Esophagus (tissue), 2 donors: ENCODE data around the gene ARHGAP33. TPM values are rescaled to one million over a fixed set of nuclear protein-coding genes. Genes with fewer than 3 reads are reported as not detected.
"Not testable (repeated sequence)": the region's sequence is repeated elsewhere in the genome, so short reads cannot be mapped to it uniquely, and the experiment has no call there.

ENCODE experiments used
- H3K27ac ChIP-seq, 2 donors: one replicate each; pipeline ENCODE4 v1.5.1; 2013; ENCODE audit warnings: low read depth in 2 of 2, mild to moderate bottlenecking in 2 of 2, inconsistent platforms in 1 of 2, low read length in 1 of 2, moderate library complexity in 1 of 2
- H3K27me3 ChIP-seq, 2 donors: one replicate each; pipeline ENCODE4 v1.6.1; 2013; ENCODE audit warnings: low read length in 2 of 2, control low read depth in 1 of 2, mild to moderate bottlenecking in 1 of 2; ENCODE audit not compliant: insufficient read depth in 2 of 2, control insufficient read depth in 1 of 2
- H3K36me3 ChIP-seq, 2 donors: one replicate each; pipeline ENCODE4 v1.6.1; 2013; ENCODE audit warnings: low read length in 1 of 2; ENCODE audit not compliant: control insufficient read depth in 2 of 2, insufficient read depth in 2 of 2
- H3K4me1 ChIP-seq, 2 donors: one replicate each; pipeline ENCODE4 v1.6.1; 2013; ENCODE audit warnings: low read length in 1 of 2; ENCODE audit not compliant: control insufficient read depth in 2 of 2, insufficient read depth in 2 of 2
- H3K4me3 ChIP-seq, 2 donors: one replicate each; pipeline ENCODE4 v1.5.1; 2013; ENCODE audit warnings: low read length in 2 of 2, mild to moderate bottlenecking in 2 of 2, low read depth in 1 of 2, moderate library complexity in 1 of 2
- H3K9me3 ChIP-seq, 2 donors: one replicate each; pipeline ENCODE4 v1.6.1; 2013; ENCODE audit warnings: mild to moderate bottlenecking in 2 of 2, low read depth in 1 of 2, low read length in 1 of 2, moderate library complexity in 1 of 2; ENCODE audit not compliant: control insufficient read depth in 2 of 2, insufficient read depth in 1 of 2
- WGBS, 2 donors: extraction: QIAGEN DNeasy Blood & Tissue Kit; methylation state at CpG; one replicate each; pipeline ENCODE4 v1.1.7; 2013; 5-methylcytosine and 5-hydroxymethylcytosine counted together
- polyA plus RNA-seq, 2 donors: library from polyadenylated mRNA; stranded (reverse); fragments of 200-250 nt; gene quantifications; one replicate each; pipeline ENCODE4 v1.2.3, GENCODE V29; 2013
- donor health status: healthy with polysubstance abuse.
- donor health status: Bipolar disorder and iron deficiency.

The ARHGAP33 gene
- polyA plus RNA-seq, 2 donors, result 5.7 to 20.8 TPM

GRCh38 chr19:35828692-35829301 lies 53.4 kb downstream of the ARHGAP33 start:
- Histone ChIP-seq H3K9me3 (no peaks in the 10 kb centered on the region), H3K4me1 (no peaks in the 10 kb centered on the region), H3K27me3 (no peaks in the 10 kb centered on the region), H3K27ac (no peak overlapping the region), H3K4me3 (no peak overlapping the region), H3K36me3 (no peaks in the 10 kb centered on the region)
- 10 to 24% methylated on average over 12 of the region's 12 CpGs for WGBS, 2 donors

GRCh38 chr19:35830986-35831385 lies 55.6 kb downstream of the ARHGAP33 start:
- Histone ChIP-seq H3K4me1 (no peaks in the 10 kb centered on the region), H3K4me3 (no peak overlapping the region), H3K27me3 (no peaks in the 10 kb centered on the region), H3K27ac (no peak overlapping the region), H3K9me3 (no peaks in the 10 kb centered on the region), H3K36me3 (no peaks in the 10 kb centered on the region)
- 71 to 79% methylated on average over 18 of the region's 18 CpGs for WGBS, 2 donors

GRCh38 chr19:35832054-35832453 lies 56.7 kb downstream of the ARHGAP33 start:
- no peak overlapping the region for H3K4me3 ChIP-seq
- no peaks in the 10 kb centered on the region for H3K4me1 ChIP-seq
- H3K36me3 ChIP-seq, result no peaks in the 10 kb centered on the region
- H3K27me3 ChIP-seq, result no peaks in the 10 kb centered on the region
- 61 to 69% methylated on average over 4 of the region's 4 CpGs for WGBS, 2 donors
- no peak overlapping the region for H3K27ac ChIP-seq
- H3K9me3 ChIP-seq, result no peaks in the 10 kb centered on the region

GRCh38 chr19:35833972-35834371 lies 58.6 kb downstream of the ARHGAP33 start:
- Histone ChIP-seq H3K9me3 (no peaks in the 10 kb centered on the region), H3K36me3 (no peaks in the 10 kb centered on the region), H3K4me3 (no peak overlapping the region), H3K4me1 (no peaks in the 10 kb centered on the region), H3K27ac (no peak overlapping the region), H3K27me3 (no peaks in the 10 kb centered on the region)
- 54 to 65% methylated on average over 7 of the region's 7 CpGs for WGBS, 2 donors

GRCh38 chr19:35836096-35836495 lies 60.7 kb downstream of the ARHGAP33 start:
- H3K9me3 ChIP-seq, H3K4me3 ChIP-seq, H3K36me3 ChIP-seq, H3K27me3 ChIP-seq, H3K27ac ChIP-seq, H3K4me1 ChIP-seq: not testable (repeated sequence)
- WGBS, 2 donors, result 51 to 59% methylated on average over 11 of the region's 11 CpGs

Other genes with a start within 250 kb of the ARHGAP33 start
- gene SBSN, start 247.3 kb upstream of the ARHGAP33 start, polyA plus RNA-seq, result 1,000 to 10,000 TPM in 1 of 2 donors, 100 to 1,000 TPM in 1; 453 to 1,191 TPM
- gene GAPDHS, start 242.1 kb upstream of the ARHGAP33 start, polyA plus RNA-seq, result not detected
- 100 to 1,000 TPM in 1 of 2 donors, 10 to 100 TPM in 1; 61.7 to 145 TPM for gene TMEM147, start 229.9 kb upstream of the ARHGAP33 start, polyA plus RNA-seq
- gene ATP4A, start 211.9 kb upstream of the ARHGAP33 start, polyA plus RNA-seq, result under 1 TPM; 0.02 to 0.12 TPM
- not detected for gene PMIS2, start 189.4 kb upstream of the ARHGAP33 start, polyA plus RNA-seq
- gene HAUS5, start 162.8 kb upstream of the ARHGAP33 start, polyA plus RNA-seq, result 10 to 100 TPM; 10.1 to 24.1 TPM
- 10 to 100 TPM; 47.8 to 61.5 TPM for gene RBM42, start 146.5 kb upstream of the ARHGAP33 start, polyA plus RNA-seq
- gene ETV2, start 133.8 kb upstream of the ARHGAP33 start, polyA plus RNA-seq, result 1 to 10 TPM; 3.4 to 5.6 TPM
- gene COX6B1, start 127.2 kb upstream of the ARHGAP33 start, polyA plus RNA-seq, result 1,000 to 10,000 TPM; 1,022 to 1,339 TPM
- 10 to 100 TPM; 10.7 to 11.5 TPM for gene UPK1A, start 109.0 kb upstream of the ARHGAP33 start, polyA plus RNA-seq
- under 1 TPM; 0.07 to 0.18 TPM for gene ZBTB32, start 71.0 kb upstream of the ARHGAP33 start, polyA plus RNA-seq
- 10 to 100 TPM; 21.5 to 33.8 TPM for gene KMT2B, start 57.6 kb upstream of the ARHGAP33 start, polyA plus RNA-seq
- gene IGFLR1, start 33.1 kb upstream of the ARHGAP33 start, polyA plus RNA-seq, result 1 to 10 TPM; 4.3 to 5.1 TPM
- 10 to 100 TPM; 17.4 to 43.4 TPM for gene U2AF1L4, start 30.1 kb upstream of the ARHGAP33 start, polyA plus RNA-seq
- gene PSENEN, start 29.9 kb upstream of the ARHGAP33 start, polyA plus RNA-seq, result 100 to 1,000 TPM in 1 of 2 donors, 10 to 100 TPM in 1; 62.5 to 128 TPM
- 10 to 100 TPM; 10.6 to 20.9 TPM for gene LIN37, start 27.0 kb upstream of the ARHGAP33 start, polyA plus RNA-seq
- gene HSPB6, start 18.5 kb upstream of the ARHGAP33 start, polyA plus RNA-seq, result 10 to 100 TPM; 12.5 to 18.3 TPM
- gene PROSER3, start 17.4 kb upstream of the ARHGAP33 start, polyA plus RNA-seq, result 10 to 100 TPM in 1 of 2 donors, 1 to 10 TPM in 1; 5.5 to 13.8 TPM
- gene PRODH2, start 37.3 kb downstream of the ARHGAP33 start, polyA plus RNA-seq, result not detected
- not detected for gene NPHS1, start 76.9 kb downstream of the ARHGAP33 start, polyA plus RNA-seq
- gene KIRREL2, start 81.3 kb downstream of the ARHGAP33 start, polyA plus RNA-seq, result under 1 TPM in 1 of 2 donors, not detected in 1; 0.02 TPM
- gene APLP1, start 93.0 kb downstream of the ARHGAP33 start, polyA plus RNA-seq, result 1 to 10 TPM in 1 of 2 donors, under 1 TPM in 1; 0.69 to 1.4 TPM
- 1 to 10 TPM; 6.6 to 8.5 TPM for gene NFKBID, start 125.0 kb downstream of the ARHGAP33 start, polyA plus RNA-seq
- 1 to 10 TPM; 6.2 to 6.7 TPM for gene HCST, start 127.0 kb downstream of the ARHGAP33 start, polyA plus RNA-seq
- gene TYROBP, start 132.7 kb downstream of the ARHGAP33 start, polyA plus RNA-seq, result 10 to 100 TPM; 16.7 to 26.8 TPM
- gene LRFN3, start 160.8 kb downstream of the ARHGAP33 start, polyA plus RNA-seq, result 1 to 10 TPM; 4.9 to 5.0 TPM
- 10 to 100 TPM in 1 of 2 donors, 1 to 10 TPM in 1; 8.6 to 18.0 TPM for gene SDHAF1, start 219.6 kb downstream of the ARHGAP33 start, polyA plus RNA-seq
- 1 to 10 TPM in 1 of 2 donors, under 1 TPM in 1; 0.87 to 2.7 TPM for gene SYNE4, start 233.2 kb downstream of the ARHGAP33 start, polyA plus RNA-seq
- gene ALKBH6, start 238.6 kb downstream of the ARHGAP33 start, polyA plus RNA-seq, result 10 to 100 TPM; 15.9 to 19.2 TPM